Osteoblast (primary cell): ENCODE results near the gene ZNF574. TPM values are rescaled to one million over a fixed set of nuclear protein-coding genes. Genes with fewer than 3 reads are reported as not detected.
A peak's percentile ranks its signal among the peaks of the same experiment; 100 is the strongest.

ENCODE experiments used
- DNase-seq: peaks from one replicate; pipeline ENCODE4 v3.0.0; 2011; ENCODE audit warnings: low spot score, mixed read lengths; ENCODE audit not compliant: insufficient read length; ENCODE audit errors: missing footprints
- H2AFZ ChIP-seq: 2 replicates; pipeline ENCODE4 v1.6.0; 2011; ENCODE audit warnings: mild to moderate bottlenecking, low read length
- H3K27ac ChIP-seq: 2 replicates; pipeline ENCODE4 v1.5.1; 2011; ENCODE audit warnings: mild to moderate bottlenecking, low read depth, low read length, moderate library complexity
- H3K27me3 ChIP-seq: 2 replicates; pipeline ENCODE4 v1.6.0; 2012; ENCODE audit warnings: mild to moderate bottlenecking, control low read depth, inconsistent platforms, low read length, moderate library complexity; ENCODE audit not compliant: insufficient read depth
- H3K36me3 ChIP-seq: 2 replicates; pipeline ENCODE4 v1.5.1; 2011; ENCODE audit warnings: mild to moderate bottlenecking, low read length, control low read depth, moderate library complexity; ENCODE audit not compliant: insufficient read depth
- H3K4me1 ChIP-seq: 2 replicates; pipeline ENCODE4 v1.5.1; 2011; ENCODE audit warnings: mild to moderate bottlenecking, low read length, control low read depth, moderate library complexity; ENCODE audit not compliant: insufficient read depth
- H3K4me2 ChIP-seq: 2 replicates; pipeline ENCODE4 v1.6.0; 2011; ENCODE audit warnings: mild to moderate bottlenecking, low read length; ENCODE audit not compliant: insufficient read depth
- H3K4me3 ChIP-seq: fragments of 200-600 bp; sonication (generic); 3 replicates; pipeline ENCODE4 v1.5.1; 2012; ENCODE audit warnings: mild to moderate bottlenecking, low read length, inconsistent platforms; ENCODE audit not compliant: insufficient read depth
- H3K79me2 ChIP-seq: 2 replicates; pipeline ENCODE4 v1.6.0; 2012; ENCODE audit warnings: mild to moderate bottlenecking, low read length, control low read depth, inconsistent platforms; ENCODE audit not compliant: insufficient read depth
- H3K9me3 ChIP-seq: 2 replicates; pipeline ENCODE4 v1.5.1; 2011; ENCODE audit warnings: low read depth, low read length, control low read depth
- H4K20me1 ChIP-seq: 2 replicates; pipeline ENCODE4 v1.6.0; 2012; ENCODE audit warnings: mild to moderate bottlenecking, low read length, control low read depth; ENCODE audit not compliant: insufficient read depth
- total RNA-seq: library from RNA; depleted of rRNA; stranded (reverse); fragments of >200 nt; gene quantifications from 2 replicates; pipeline ENCODE4 v1.2.3, GENCODE V29; 2012
- TF ChIP-seq, protein P1 (sequence below): IDR thresholded peaks from 2 replicates; pipeline ENCODE4 v1.5.1; 2011; ENCODE audit warnings: mild to moderate bottlenecking, low read depth, low read length, moderate library complexity; ENCODE audit errors: extremely low read depth

The ZNF574 gene
- total RNA-seq, 1 donor: 13.8 TPM

DNA sequence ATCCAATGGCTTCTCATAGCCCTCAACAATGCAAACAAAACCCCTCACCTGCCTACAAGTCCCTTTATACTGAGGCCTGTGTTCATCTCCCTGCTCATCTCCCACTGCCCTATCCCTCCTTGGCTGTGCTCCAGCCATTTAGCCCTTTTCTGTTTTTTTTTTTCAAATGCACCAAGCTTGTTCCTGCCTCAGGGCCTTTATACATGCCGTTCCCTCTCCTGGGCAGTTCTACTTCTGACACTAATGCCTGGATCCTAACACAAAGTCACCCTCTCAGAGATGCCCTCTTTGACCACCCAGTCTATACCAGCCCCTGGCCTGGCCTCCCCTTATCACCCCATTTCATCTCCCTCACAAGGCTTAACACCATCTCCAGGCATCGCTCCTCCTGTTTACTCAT, 26.9 kb downstream of the ZNF574 start:
- Histone ChIP-seq H3K9me3 (no peaks in the 10 kb centered on the region), H3K27me3 (no peaks in the 10 kb centered on the region), H3K36me3 (no peaks in the 10 kb centered on the region), H3K4me3 (no peak overlapping the region), H3K27ac (no peak overlapping the region), H3K4me2 (no peak overlapping the region), H3K79me2 (no peaks in the 10 kb centered on the region), H4K20me1 (peaks cover 2% of the 10 kb centered on the region), H3K4me1 (no peaks in the 10 kb centered on the region), H2AFZ (no peak overlapping the region)
- TF ChIP-seq, protein P1, sequence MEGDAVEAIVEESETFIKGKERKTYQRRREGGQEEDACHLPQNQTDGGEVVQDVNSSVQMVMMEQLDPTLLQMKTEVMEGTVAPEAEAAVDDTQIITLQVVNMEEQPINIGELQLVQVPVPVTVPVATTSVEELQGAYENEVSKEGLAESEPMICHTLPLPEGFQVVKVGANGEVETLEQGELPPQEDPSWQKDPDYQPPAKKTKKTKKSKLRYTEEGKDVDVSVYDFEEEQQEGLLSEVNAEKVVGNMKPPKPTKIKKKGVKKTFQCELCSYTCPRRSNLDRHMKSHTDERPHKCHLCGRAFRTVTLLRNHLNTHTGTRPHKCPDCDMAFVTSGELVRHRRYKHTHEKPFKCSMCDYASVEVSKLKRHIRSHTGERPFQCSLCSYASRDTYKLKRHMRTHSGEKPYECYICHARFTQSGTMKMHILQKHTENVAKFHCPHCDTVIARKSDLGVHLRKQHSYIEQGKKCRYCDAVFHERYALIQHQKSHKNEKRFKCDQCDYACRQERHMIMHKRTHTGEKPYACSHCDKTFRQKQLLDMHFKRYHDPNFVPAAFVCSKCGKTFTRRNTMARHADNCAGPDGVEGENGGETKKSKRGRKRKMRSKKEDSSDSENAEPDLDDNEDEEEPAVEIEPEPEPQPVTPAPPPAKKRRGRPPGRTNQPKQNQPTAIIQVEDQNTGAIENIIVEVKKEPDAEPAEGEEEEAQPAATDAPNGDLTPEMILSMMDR: no peak
- DNase-seq: peak; percentile 23

DNA sequence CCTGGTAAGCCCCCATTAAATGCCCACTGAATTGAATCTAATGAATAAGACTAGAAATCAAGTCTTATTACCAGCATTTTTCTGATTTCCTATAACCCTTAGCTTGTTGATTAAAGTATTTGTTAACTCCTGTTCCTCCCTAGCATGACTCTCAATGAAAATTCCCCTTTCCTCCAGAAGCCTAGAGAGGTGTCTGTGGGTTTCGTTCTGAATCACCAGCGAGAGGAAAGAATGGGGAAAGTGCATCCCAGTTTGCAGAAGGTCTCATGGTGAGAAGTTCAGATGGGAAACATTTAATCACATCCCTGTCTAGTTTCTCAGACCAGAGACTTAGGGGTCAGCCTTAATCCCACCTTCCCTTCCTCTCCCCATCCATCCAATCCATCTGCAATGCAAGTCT, 29.4 kb downstream of the ZNF574 start:
- Histone ChIP-seq H3K36me3 (no peaks in the 10 kb centered on the region), H2AFZ (no peak overlapping the region)

DNA sequence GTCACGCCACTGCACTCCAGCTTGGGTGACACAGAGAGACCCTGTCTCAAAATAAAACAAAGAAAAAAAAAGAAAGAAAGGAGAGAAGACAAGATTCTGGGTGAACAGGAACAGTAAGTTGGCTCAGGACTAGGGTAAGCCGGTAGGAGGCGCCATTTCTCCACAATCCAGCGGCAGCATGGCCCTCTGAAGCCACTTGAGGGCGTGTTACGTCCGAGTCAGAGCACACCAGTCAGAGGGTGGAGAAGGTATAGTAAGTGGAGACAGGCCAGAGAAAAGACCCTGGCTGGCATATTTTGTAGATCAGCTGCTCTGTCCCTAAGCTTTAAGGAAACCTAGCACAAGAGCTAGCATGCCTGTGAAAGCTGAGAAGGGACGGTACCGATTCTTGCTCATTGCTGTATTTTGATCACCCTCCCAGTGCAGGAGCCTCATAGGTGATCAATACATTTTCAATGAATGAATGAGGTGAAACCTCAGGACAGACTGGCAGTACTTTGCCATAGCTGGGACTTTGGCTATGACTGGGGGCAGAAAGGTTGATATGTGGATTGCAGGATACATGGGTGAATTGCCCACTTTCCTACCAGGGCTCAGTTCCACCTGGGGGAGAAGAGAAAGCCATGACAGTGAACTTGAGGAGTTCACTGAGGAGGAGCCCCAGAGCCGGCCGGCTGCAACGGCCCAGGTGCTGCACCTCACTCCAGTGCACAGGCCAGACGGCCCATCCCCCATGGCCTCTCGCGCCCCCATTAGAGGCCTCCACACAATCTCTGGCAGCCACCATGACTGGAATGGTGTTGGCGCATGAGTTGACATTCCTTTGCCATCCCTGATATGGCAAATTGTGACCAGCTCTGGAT, 32.8 kb downstream of the ZNF574 start:
- Histone ChIP-seq H3K79me2 (no peaks in the 10 kb centered on the region), H4K20me1 (peaks cover 2% of the 10 kb centered on the region), H3K4me2 (no peak overlapping the region), H3K4me1 (peaks cover 31% of the 10 kb centered on the region), H3K9me3 (no peaks in the 10 kb centered on the region), H3K27ac (no peak overlapping the region), H3K27me3 (no peaks in the 10 kb centered on the region), H3K36me3 (no peaks in the 10 kb centered on the region), H3K4me3 (no peak overlapping the region), H2AFZ (no peak overlapping the region)
- DNase-seq: peak; percentile 93
- TF ChIP-seq, protein P1: peak; percentile 100

More for the DNA sequence above, 29.4 kb downstream of the ZNF574 start:
- Histone ChIP-seq H3K4me3 (no peak overlapping the region), H3K27ac (no peak overlapping the region), H3K79me2 (no peaks in the 10 kb centered on the region), H3K9me3 (no peaks in the 10 kb centered on the region), H4K20me1 (peaks cover 2% of the 10 kb centered on the region), H3K4me1 (no peaks in the 10 kb centered on the region), H3K27me3 (no peaks in the 10 kb centered on the region), H3K4me2 (no peak overlapping the region)
- TF ChIP-seq, protein P1: no peak
- no peak for DNase-seq

DNA sequence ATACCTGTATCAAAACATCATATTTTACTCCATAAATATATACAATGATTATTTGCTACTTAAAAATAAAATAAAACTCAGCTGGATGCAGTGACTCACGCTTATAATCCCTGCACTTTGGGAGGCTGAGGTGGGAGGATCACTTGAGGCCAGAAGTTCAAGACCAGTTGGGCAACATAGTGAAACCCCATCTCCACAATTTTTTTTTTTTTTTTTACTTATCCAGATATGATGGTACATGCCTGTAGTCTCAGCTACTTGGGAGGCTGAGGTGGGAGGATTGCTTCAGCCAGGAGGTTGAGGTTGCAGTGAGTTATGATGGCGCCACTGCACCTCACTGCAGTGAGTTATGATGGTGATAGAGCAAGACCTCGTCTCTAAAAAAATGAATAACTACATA, 33.9 kb downstream of the ZNF574 start:
- Histone ChIP-seq H3K9me3 (no peaks in the 10 kb centered on the region), H4K20me1 (peaks cover 2% of the 10 kb centered on the region), H3K4me3 (no peak overlapping the region), H3K4me1 (peaks cover 41% of the 10 kb centered on the region), H3K27ac (no peak overlapping the region), H2AFZ (no peak overlapping the region), H3K36me3 (no peaks in the 10 kb centered on the region), H3K4me2 (no peak overlapping the region), H3K27me3 (no peaks in the 10 kb centered on the region), H3K79me2 (no peaks in the 10 kb centered on the region)
- TF ChIP-seq, protein P1: no peak
- DNase-seq: no peak
